Astrocyte (in vitro differentiated cells and primary cell): ENCODE data around the gene MBOAT7. TPM values are rescaled to one million over a fixed set of nuclear protein-coding genes. Genes with fewer than 3 reads are reported as not detected.

ENCODE experiments used
- DNase-seq: peaks from one replicate; pipeline ENCODE4 v3.0.0-alpha.2; 2010; ENCODE audit warnings: low read depth
- FAIRE-seq: peaks from 2 replicates; lab custom pipeline; 2011; peaks lifted over from hg19 to GRCh38; lab: Jason Lieb, UNC
- H2AFZ ChIP-seq: 2 replicates; pipeline ENCODE4 v1.6.0; 2012; ENCODE audit warnings: low read depth, low read length, inconsistent platforms
- H3K27ac ChIP-seq: 2 replicates; pipeline ENCODE4 v1.5.1; 2011; ENCODE audit warnings: low read depth, low read length, inconsistent platforms
- H3K27me3 ChIP-seq: 2 replicates; pipeline ENCODE4 v1.6.0; 2011; ENCODE audit warnings: low read length, inconsistent platforms; ENCODE audit not compliant: insufficient read depth
- H3K36me3 ChIP-seq: 2 replicates; pipeline ENCODE4 v1.5.1; 2011; ENCODE audit warnings: low read length, inconsistent platforms; ENCODE audit not compliant: insufficient read depth
- H3K4me1 ChIP-seq: 2 replicates; pipeline ENCODE4 v1.5.1; 2011; ENCODE audit warnings: low read length, inconsistent platforms; ENCODE audit not compliant: insufficient read depth
- H3K4me2 ChIP-seq: 2 replicates; pipeline ENCODE4 v1.6.0; 2012; ENCODE audit warnings: low read length, inconsistent platforms
- H3K4me3 ChIP-seq: 2 replicates; pipeline ENCODE4 v1.5.1; 2011; ENCODE audit warnings: low read depth, mild to moderate bottlenecking, low read length, inconsistent platforms; ENCODE audit not compliant: insufficient read depth
- H3K79me2 ChIP-seq: 2 replicates; pipeline ENCODE4 v1.6.0; 2012; ENCODE audit warnings: mild to moderate bottlenecking, low read length, inconsistent platforms; ENCODE audit not compliant: insufficient read depth
- H3K9ac ChIP-seq: 2 replicates; pipeline ENCODE4 v1.6.0; 2012; ENCODE audit warnings: mild to moderate bottlenecking, low read length, inconsistent platforms
- H3K9me3 ChIP-seq: 2 replicates; pipeline ENCODE4 v1.5.1; 2012; ENCODE audit warnings: low read depth, mild to moderate bottlenecking, low read length, inconsistent platforms; ENCODE audit not compliant: insufficient read depth
- H4K20me1 ChIP-seq: 2 replicates; pipeline ENCODE4 v1.6.0; 2012; ENCODE audit warnings: low read length, inconsistent platforms; ENCODE audit not compliant: insufficient read depth
- H3K27ac Mint-ChIP-seq: one replicate; pipeline ENCODE4 v1.8.0; 2021; ENCODE audit warnings: mild to moderate bottlenecking, mixed read lengths; ENCODE audit not compliant: unreplicated experiment
- H3K27me3 Mint-ChIP-seq: one replicate; pipeline ENCODE4 v1.8.0; 2021; ENCODE audit warnings: low read depth, mixed read lengths; ENCODE audit not compliant: unreplicated experiment
- H3K36me3 Mint-ChIP-seq: one replicate; pipeline ENCODE4 v1.8.0; 2021; ENCODE audit warnings: low read depth, mixed read lengths; ENCODE audit not compliant: unreplicated experiment
- H3K4me1 Mint-ChIP-seq: one replicate; pipeline ENCODE4 v1.8.0; 2021; ENCODE audit warnings: low read depth, mixed read lengths; ENCODE audit not compliant: unreplicated experiment
- H3K4me3 Mint-ChIP-seq: one replicate; pipeline ENCODE4 v1.8.0; 2021; ENCODE audit warnings: mild to moderate bottlenecking, moderate library complexity, mixed read lengths; ENCODE audit not compliant: unreplicated experiment
- H3K9me3 Mint-ChIP-seq: one replicate; pipeline ENCODE4 v1.8.0; 2021; ENCODE audit warnings: mild to moderate bottlenecking, mixed read lengths; ENCODE audit not compliant: unreplicated experiment
- CTCF ChIP-seq: IDR thresholded peaks from 2 replicates; pipeline ENCODE4 v1.5.1; 2011; ENCODE audit warnings: low read depth, mild to moderate bottlenecking, inconsistent platforms, low read length, moderate library complexity; ENCODE audit not compliant: insufficient read depth
- EZH2 ChIP-seq: IDR thresholded peaks from 2 replicates; pipeline ENCODE4 v1.6.1; 2012; ENCODE audit warnings: mild to moderate bottlenecking, low read length, inconsistent platforms; ENCODE audit not compliant: insufficient read depth
- total RNA-seq: library from RNA; stranded (reverse); gene quantifications from 2 replicates; pipeline ENCODE4 v1.2.1, GENCODE V29; 2021

Gene MBOAT7
- total RNA-seq, 1 donor from 2014 or later = 162 TPM

GRCh38 chr19:54136086-54136863, 53.1 kb downstream of the MBOAT7 start:
- Histone ChIP-seq H3K79me2 (peaks cover 38% of the 10 kb centered on the region), H3K4me1 (peaks cover 14% of the 10 kb centered on the region), H4K20me1 (peaks cover 29% of the 10 kb centered on the region), H3K27ac (peak overlapping the region; percentile 17), H3K27me3 (no peaks in the 10 kb centered on the region), H3K4me2 (peak overlapping the region; percentile 95), H3K4me3 (peak overlapping the region; percentile 68), H3K9me3 (no peaks in the 10 kb centered on the region), H3K9ac (peak overlapping the region; percentile 74), H2AFZ (peak overlapping the region; percentile 67), H3K36me3 (peaks cover 2% of the 10 kb centered on the region)
- FAIRE-seq (no peak), DNase-seq (no peak)
- H3K27ac Mint-ChIP-seq = peak overlapping the region; percentile 87
- TF ChIP-seq CTCF (no peak), EZH2 (no peak)
- peaks cover 11% of the 10 kb centered on the region for H3K4me1 Mint-ChIP-seq
- no peaks in the 10 kb centered on the region for H3K9me3 Mint-ChIP-seq
- H3K27me3 Mint-ChIP-seq = no peaks in the 10 kb centered on the region
- H3K36me3 Mint-ChIP-seq = peaks cover 10% of the 10 kb centered on the region
- peak overlapping the region; percentile 87 for H3K4me3 Mint-ChIP-seq

GRCh38 chr19:54133957-54134590, 55.3 kb downstream of the MBOAT7 start:
- peak overlapping the region; percentile 36 for H3K27ac Mint-ChIP-seq
- TF ChIP-seq EZH2 (no peak), CTCF (no peak)
- FAIRE-seq (no peak), DNase-seq (no peak)
- H3K4me3 Mint-ChIP-seq = no peak overlapping the region
- Histone ChIP-seq H3K4me3 (no peak overlapping the region), H3K4me2 (no peak overlapping the region), H3K27me3 (no peaks in the 10 kb centered on the region), H4K20me1 (peaks cover 7% of the 10 kb centered on the region), H3K27ac (no peak overlapping the region), H3K9ac (no peak overlapping the region), H2AFZ (no peak overlapping the region), H3K4me1 (peaks cover 12% of the 10 kb centered on the region), H3K36me3 (peaks cover 2% of the 10 kb centered on the region), H3K79me2 (peaks cover 16% of the 10 kb centered on the region), H3K9me3 (no peaks in the 10 kb centered on the region)
- H3K4me1 Mint-ChIP-seq = peaks cover 9% of the 10 kb centered on the region
- H3K27me3 Mint-ChIP-seq = no peaks in the 10 kb centered on the region
- H3K36me3 Mint-ChIP-seq = peaks cover 13% of the 10 kb centered on the region
- no peaks in the 10 kb centered on the region for H3K9me3 Mint-ChIP-seq
